ENCODE data around the gene CERCAM.

GRCh38 chr9:128409450-128409849 is 11.2 kb upstream of the CERCAM start:
- TF ChIP-seq REST (IDR thresholded peaks at IDR 0.05), result no peak
- TF ChIP-seq CTCF (IDR thresholded peaks at IDR 0.05), result no peak
- no peak for TF ChIP-seq JUNB (IDR thresholded peaks at IDR 0.05)
- TF ChIP-seq SMC3 (IDR thresholded peaks at IDR 0.05), result no peak
- no peak for TF ChIP-seq PHF8 (IDR thresholded peaks at IDR 0.05; ENCODE audit: borderline replicate concordance, low read depth)
- TF ChIP-seq MYC (IDR thresholded peaks at IDR 0.05; ENCODE audit: borderline replicate concordance, low read length), result no peak
- no peak for TF ChIP-seq POLR2A (IDR thresholded peaks at IDR 0.05; ENCODE audit: low read length)
- no peak for TF ChIP-seq CHD2 (IDR thresholded peaks at IDR 0.05; ENCODE audit: low read length, partially characterized antibody)
- no peak for TF ChIP-seq ELK1 (IDR thresholded peaks at IDR 0.05; ENCODE audit: low read depth, low read length)
- no peak for TF ChIP-seq BHLHE40 (IDR thresholded peaks at IDR 0.05; ENCODE audit: low read depth, low read length)
- TF ChIP-seq TP53 (CRISPR knock-in tag; IDR thresholded peaks at IDR 0.05), result no peak
- no peak for TF ChIP-seq RAD21 (conservative IDR thresholded peaks at IDR 0.05 in 1 of 2, IDR thresholded peaks at IDR 0.05 in 1 of 2)
